Muscle of back (tissue), 11 donors: ENCODE results near the gene DYNLRB1. TPM values are rescaled to one million over a fixed set of nuclear protein-coding genes. Genes with fewer than 3 reads are reported as not detected.

Experiments used
- DNase-seq, 3 donors: peaks; one replicate each; pipeline versions ENCODE4 v3.0.0 to v3.0.0-alpha.2; 2013
- polyA plus RNA-seq, 10 donors: library from polyadenylated mRNA; unstranded; fragments of 120-200 nt; gene quantifications; one replicate each; pipeline ENCODE4 v1.2.1, GENCODE V29; 2013; ENCODE audit not compliant: insufficient read length in 10 of 10

DYNLRB1 gene
- polyA plus RNA-seq, 10 donors: 99.7 to 135 (median 116) TPM

- no peak for DNase-seq
Measured at GRCh38 chr20:34575271-34575670, 59.0 kb downstream of the DYNLRB1 start.

- DNase-seq: no peak
Measured at GRCh38 chr20:34575756-34576155, 59.5 kb downstream of the DYNLRB1 start.

- DNase-seq: no peak
Measured at GRCh38 chr20:34577061-34577460, 60.8 kb downstream of the DYNLRB1 start.

GRCh38 chr20:34578025-34578424, 61.8 kb downstream of the DYNLRB1 start:
- DNase-seq: no peak

GRCh38 chr20:34578521-34578920, 62.3 kb downstream of the DYNLRB1 start:
- DNase-seq: no peak

- no peak for DNase-seq
Measured at GRCh38 chr20:34579191-34579978, 63.2 kb downstream of the DYNLRB1 start.

GRCh38 chr20:34579979-34580940, 64.0 kb downstream of the DYNLRB1 start:
- no peak for DNase-seq

GRCh38 chr20:34581341-34582184, 65.3 kb downstream of the DYNLRB1 start:
- peak in 1 of 3 donors; percentile 30 for DNase-seq

GRCh38 chr20:34582221-34582620, 66.0 kb downstream of the DYNLRB1 start:
- no peak for DNase-seq

GRCh38 chr20:34582911-34583310, 66.7 kb downstream of the DYNLRB1 start:
- DNase-seq: no peak

GRCh38 chr20:34583544-34583943, 67.3 kb downstream of the DYNLRB1 start:
- no peak for DNase-seq

- no peak for DNase-seq
Measured at GRCh38 chr20:34585019-34585418, 68.8 kb downstream of the DYNLRB1 start.

GRCh38 chr20:34586488-34587163, 70.4 kb downstream of the DYNLRB1 start:
- DNase-seq: no peak

Other genes with a start within 250 kb of the DYNLRB1 start
- gene AHCY, start 213.1 kb upstream of the DYNLRB1 start, polyA plus RNA-seq: 100 to 1,000 TPM; 126 to 214 (median 196) TPM
- 10 to 100 TPM; 23.5 to 32.3 (median 27.7) TPM for gene ITCH, start 153.1 kb upstream of the DYNLRB1 start, polyA plus RNA-seq
- gene MAP1LC3A, start 42.3 kb downstream of the DYNLRB1 start, polyA plus RNA-seq: 10 to 100 TPM; 11.4 to 27.9 (median 17.6) TPM
- 10 to 100 TPM; 19.7 to 25.8 (median 23.9) TPM for gene PIGU, start 160.7 kb downstream of the DYNLRB1 start, polyA plus RNA-seq
- gene TP53INP2, start 187.9 kb downstream of the DYNLRB1 start, polyA plus RNA-seq: 10 to 100 TPM in 3 of 10 donors, 1 to 10 TPM in 7; 7.6 to 11.5 (median 9.1) TPM